Sciatic nerve (tissue), 2 donors: ENCODE results near the gene CDIP1. TPM values are rescaled to one million over a fixed set of nuclear protein-coding genes. Genes with fewer than 3 reads are reported as not detected.

Source experiments
- ATAC-seq: fragments of 200-7000 bp; cut with Tn5 transposase; one replicate; pipeline ENCODE4 v1.9.1; 2020; ENCODE audit warnings: mild to moderate bottlenecking, moderate library complexity
- DNase-seq: peaks from one replicate; pipeline ENCODE4 v3.0.0-alpha.2; 2020; ENCODE audit warnings: low spot score
- intact Hi-C: fragments of 100-400 bp; cut with DNase I; formaldehyde crosslinking; loops from one replicate; pipeline ENCODE4 v1.14.2; 2022
- total RNA-seq: library from RNA; stranded (reverse); fragmentation: NEBNext Ultra II Directional; extraction: Animal tissue kit (Norgen Biotek cat#: 25700); gene quantifications from one replicate; pipeline ENCODE4 v1.2.1, GENCODE V29; 2021
- donor health status: DM: no; HTN: no; CAD: no.
- donor health status: DM: no; HTN: no; CAD: no.

CDIP1 gene
- total RNA-seq, 1 donor from 2014 or later = 40.6 TPM

DNA sequence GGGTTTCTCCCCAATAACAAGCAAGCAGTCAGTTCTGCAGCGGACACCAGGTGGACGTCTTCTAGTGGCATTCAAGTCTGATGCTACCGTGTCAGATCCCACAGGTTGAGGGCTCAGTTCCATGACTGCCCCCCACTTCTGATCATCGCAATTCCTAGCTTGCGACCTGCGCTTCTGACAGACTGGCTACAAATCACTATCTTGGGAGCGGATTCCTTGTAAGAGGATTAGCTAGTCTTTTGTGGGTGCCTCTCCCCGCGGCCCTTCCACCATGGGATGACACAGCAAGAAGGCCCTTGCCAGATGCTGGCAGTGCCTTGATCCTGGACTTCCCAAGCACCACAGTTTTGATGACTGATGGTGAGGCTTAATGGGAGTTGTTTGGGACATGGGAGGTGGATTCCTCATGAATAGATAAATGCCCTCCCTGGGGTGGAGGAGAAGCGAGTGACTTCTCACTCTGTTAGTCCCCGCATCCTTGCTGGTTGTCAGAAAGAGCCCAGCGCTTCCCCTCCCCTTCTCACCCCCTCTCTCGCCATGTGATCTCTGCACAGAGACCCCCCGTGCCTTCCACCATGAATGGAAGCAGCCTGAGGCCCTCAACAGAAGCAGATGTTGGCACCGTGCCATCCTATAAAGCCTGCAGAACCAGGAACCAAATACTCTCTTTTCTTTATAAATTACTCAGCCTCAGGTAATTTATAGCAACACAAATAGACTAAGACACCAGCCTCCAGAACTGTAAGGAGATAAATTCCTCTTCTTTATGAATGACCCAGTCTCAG, 19.1 kb downstream of the CDIP1 start:
- DNase-seq = no peak
- no peak for ATAC-seq
- intact Hi-C loops = no loop called here

- ATAC-seq (no peak), DNase-seq (no peak)
- intact Hi-C loops = no loop called here
These were observed 20.5 kb downstream of the CDIP1 start for GRCh38 chr16:4517812-4518680.

DNA sequence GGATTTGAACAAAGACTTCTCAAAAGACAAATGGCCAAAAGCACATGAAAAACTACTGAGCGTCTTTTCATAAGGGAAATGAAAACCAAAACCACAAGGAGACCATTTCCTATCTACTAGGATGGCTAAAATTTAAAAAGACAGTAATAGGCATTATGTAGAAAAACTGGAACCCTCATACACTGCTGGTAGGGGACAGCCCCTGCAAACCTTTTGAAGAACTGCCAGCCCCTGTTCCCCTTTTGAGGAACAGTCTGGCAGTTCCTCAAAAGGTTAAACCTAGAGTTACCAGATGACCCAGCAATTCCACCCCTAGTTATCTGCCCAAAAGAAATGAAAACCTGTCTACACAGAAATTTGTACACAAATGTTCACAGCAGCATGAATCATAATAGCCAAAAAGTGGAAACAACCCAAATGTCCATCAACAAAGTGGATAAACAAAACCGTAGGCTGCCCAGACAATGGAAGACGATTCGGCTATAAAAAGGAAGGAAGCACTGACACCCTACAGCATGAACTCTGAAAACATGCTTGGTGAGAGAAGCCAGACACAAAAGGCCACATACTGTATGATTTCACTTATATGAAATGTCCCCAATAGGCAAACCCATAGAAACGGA, 22.9 kb downstream of the CDIP1 start:
- DNase-seq (no peak), ATAC-seq (peak; percentile 45)
- intact Hi-C loops = no loop called here

DNA sequence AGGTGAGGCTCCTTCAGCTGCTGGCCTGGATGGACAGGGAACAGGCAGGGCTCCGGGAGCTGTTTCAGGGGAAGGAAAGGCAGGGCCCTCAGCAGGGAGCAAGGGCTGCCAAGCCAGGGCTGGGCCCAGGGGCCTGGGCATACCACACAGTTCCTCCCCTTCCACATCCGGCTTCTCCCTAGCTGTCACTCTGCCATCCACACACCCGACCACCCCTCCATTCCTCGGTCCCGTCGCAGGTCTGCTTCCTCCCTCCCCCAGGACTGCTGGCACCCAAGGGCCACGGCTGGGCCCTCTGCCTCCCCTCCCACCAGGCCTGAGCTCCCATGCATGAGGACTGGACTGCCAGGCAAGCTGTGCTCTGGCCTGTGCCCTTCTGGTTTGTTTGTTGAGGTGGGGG, 24.0 kb downstream of the CDIP1 start:
- DNase-seq (no peak), ATAC-seq (peak; percentile 19)
- intact Hi-C loops = loop anchor here (5.0 kb wide), 1 partner anchor 33 kb away; no protein-coding TSS in a partner anchor

GRCh38 chr16:4513881-4514280, 24.7 kb downstream of the CDIP1 start:
- intact Hi-C loops = loop anchor here (5.0 kb wide), 1 partner anchor 33 kb away; no protein-coding TSS in a partner anchor
- no peak for DNase-seq

GRCh38 chr16:4513086-4513860, 25.3 kb downstream of the CDIP1 start:
- DNase-seq (no peak), ATAC-seq (peak; percentile 2)
- intact Hi-C loops = loop anchor here (5.0 kb wide), 1 partner anchor 34 kb away; no protein-coding TSS in a partner anchor

More at GRCh38 chr16:4513881-4514280, 24.7 kb downstream of the CDIP1 start:
- no peak for ATAC-seq

DNA sequence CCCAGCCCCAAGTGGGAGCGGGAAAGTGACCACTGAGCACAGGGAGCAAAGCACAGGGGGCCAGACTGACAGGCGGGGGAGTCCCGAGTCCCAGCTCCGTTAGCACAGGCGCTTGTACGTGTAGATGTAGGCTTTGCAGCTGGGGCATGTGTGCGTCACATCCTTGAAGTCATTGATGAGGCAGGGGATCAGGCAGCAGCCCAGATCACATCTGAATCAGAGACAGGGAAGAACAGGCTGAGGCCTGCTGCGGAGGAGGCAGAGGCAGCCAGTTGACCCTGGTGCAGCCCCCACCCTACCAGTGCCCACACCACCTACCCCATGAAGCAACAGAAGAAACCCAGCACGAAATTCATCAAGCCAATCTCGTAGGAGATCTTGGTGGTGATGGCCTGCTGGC, 26.1 kb downstream of the CDIP1 start:
- intact Hi-C loops = loop anchor here (5.0 kb wide), 1 partner anchor 35 kb away; no protein-coding TSS in a partner anchor
- no peak for ATAC-seq
- DNase-seq = no peak

DNA sequence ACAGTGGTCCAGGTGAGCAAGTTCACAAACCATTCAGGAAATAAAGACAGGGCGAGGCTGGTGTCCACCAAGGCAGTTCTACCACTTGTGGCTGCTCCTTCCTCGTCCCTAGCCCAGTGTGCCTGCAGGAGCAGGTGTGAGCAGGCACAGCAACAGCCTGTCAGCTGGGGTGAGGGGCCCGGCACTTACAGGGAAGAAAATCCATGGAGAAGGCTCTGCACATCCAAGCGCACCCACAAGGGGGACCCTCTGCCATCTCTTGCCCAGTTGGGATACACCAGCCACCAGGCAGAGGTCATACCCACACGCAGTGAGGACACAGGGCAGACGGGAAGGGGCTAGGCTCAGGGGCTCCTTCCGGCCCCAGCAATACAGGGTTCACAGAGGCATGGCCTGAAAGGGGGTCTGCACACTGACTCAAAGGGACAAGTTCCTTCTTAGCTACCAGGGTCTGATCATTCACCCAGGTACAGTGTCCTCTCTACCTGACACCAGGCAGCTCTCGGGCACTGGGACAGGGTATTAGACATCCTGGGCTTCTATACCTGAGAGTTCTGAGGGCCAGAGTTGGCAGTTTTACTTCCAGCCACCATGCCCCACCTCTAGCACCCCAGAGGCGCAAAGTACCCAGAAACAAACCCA, 27.0 kb downstream of the CDIP1 start:
- DNase-seq = no peak
- ATAC-seq = peak; percentile 14
- intact Hi-C loops = loop anchor here (5.0 kb wide), 1 partner anchor 36 kb away; no protein-coding TSS in a partner anchor

- ATAC-seq (no peak), DNase-seq (no peak)
- intact Hi-C loops = loop anchor here (5.0 kb wide), 1 partner anchor 36 kb away; no protein-coding TSS in a partner anchor
These were observed 27.7 kb downstream of the CDIP1 start for GRCh38 chr16:4510747-4511426.

- intact Hi-C loops = loop anchor here (5.0 kb wide), 1 partner anchor 37 kb away; no protein-coding TSS in a partner anchor
- DNase-seq = no peak
- no peak for ATAC-seq
These were observed 28.4 kb downstream of the CDIP1 start for GRCh38 chr16:4510131-4510530.

DNA sequence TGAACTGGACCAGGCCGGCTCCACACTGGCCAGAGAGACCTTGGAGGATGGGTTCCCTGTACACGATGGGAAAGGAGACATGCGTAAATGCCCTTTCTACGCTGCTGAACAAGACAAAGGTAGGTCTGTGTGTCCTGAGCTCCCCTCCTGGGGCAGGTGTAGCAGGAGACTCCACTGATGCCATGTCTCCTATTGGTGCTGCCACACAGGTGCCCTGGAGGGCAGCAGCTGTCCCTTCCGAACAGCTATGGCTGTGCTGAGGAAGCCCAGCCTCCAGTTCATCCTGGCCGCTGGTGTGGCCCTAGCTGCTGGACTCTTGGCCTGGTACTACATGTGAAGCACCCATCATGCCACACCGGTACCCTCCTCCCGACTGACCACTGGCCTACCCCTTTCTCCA, 29.2 kb downstream of the CDIP1 start:
- no peak for ATAC-seq
- DNase-seq = no peak
- intact Hi-C loops = no loop called here

- no peak for DNase-seq
- intact Hi-C loops = no loop called here
- no peak for ATAC-seq
These were observed 29.8 kb downstream of the CDIP1 start for GRCh38 chr16:4508806-4509205.

DNA sequence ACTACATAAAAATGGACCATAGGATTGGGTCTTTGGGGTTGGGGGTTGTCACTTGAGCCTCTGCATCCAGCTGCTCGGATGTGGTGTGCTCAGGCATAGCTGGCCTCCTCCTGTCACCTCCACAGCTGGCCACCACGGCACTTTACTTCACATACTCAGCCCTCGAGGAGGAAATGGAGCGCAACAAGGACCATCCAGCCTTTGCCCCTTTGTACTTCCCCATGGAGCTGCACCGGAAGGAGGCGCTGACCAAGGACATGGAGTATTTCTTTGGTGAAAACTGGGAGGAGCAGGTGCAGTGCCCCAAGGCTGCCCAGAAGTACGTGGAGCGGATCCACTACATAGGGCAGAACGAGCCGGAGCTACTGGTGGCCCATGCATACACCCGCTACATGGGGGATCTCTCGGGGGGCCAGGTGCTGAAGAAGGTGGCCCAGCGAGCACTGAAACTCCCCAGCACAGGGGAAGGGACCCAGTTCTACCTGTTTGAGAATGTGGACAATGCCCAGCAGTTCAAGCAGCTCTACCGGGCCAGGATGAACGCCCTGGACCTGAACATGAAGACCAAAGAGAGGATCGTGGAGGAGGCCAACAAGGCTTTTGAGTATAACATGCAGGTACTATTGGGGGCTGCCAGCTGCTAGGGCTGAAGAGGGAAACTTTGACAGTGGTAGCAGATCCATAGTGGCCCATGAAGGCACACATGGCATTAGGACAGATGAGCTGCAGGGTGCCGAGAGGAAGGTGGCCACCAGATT, 30.8 kb downstream of the CDIP1 start:
- DNase-seq (no peak), ATAC-seq (no peak)
- intact Hi-C loops = no loop called here

GRCh38 chr16:4506450-4506849, 32.1 kb downstream of the CDIP1 start:
- no peak for DNase-seq
- intact Hi-C loops = no loop called here
- ATAC-seq = peak; percentile 87

GRCh38 chr16:4505356-4506147, 33.0 kb downstream of the CDIP1 start:
- intact Hi-C loops = no loop called here
- DNase-seq (no peak), ATAC-seq (no peak)

GRCh38 chr16:4501071-4501478, 37.5 kb downstream of the CDIP1 start:
- intact Hi-C loops = no loop called here
- DNase-seq = no peak

More at GRCh38 chr16:4501071-4501478, 37.5 kb downstream of the CDIP1 start:
- peak; percentile 47 for ATAC-seq
